GM10266 (cell line): Measurements from ENCODE around the gene XRCC1.

ENCODE experiments used
- DNase-seq: peaks from one replicate; pipeline ENCODE4 v3.0.0; 2012; ENCODE audit errors: extremely low spot score
- CTCF ChIP-seq: IDR thresholded peaks from 2 replicates; pipeline ENCODE4 v1.5.1; 2012; ENCODE audit warnings: mild to moderate bottlenecking, low read depth; ENCODE audit not compliant: control insufficient read depth, insufficient read depth; ENCODE audit errors: missing control alignments

XRCC1 gene

GRCh38 chr19:43498233-43498842 lies 77.0 kb downstream of the XRCC1 start:
- TF ChIP-seq CTCF = no peak
- DNase-seq = no peak

GRCh38 chr19:43496960-43497359 lies 78.4 kb downstream of the XRCC1 start:
- no peak for TF ChIP-seq CTCF
- no peak for DNase-seq

- no peak for DNase-seq
- no peak for TF ChIP-seq CTCF
Observed at GRCh38 chr19:43495082-43495481, 80.2 kb downstream of the XRCC1 start.
